ENCODE measurements around the gene DOP1A. TPM values are rescaled to one million over a fixed set of nuclear protein-coding genes. Genes with fewer than 3 reads are reported as not detected.

The DOP1A gene
- total RNA-seq, 1 experiment from 2014 or later: 24.4 TPM

GRCh38 chr6:83192456-83192855 lies 125.0 kb downstream of the DOP1A start:
- TF ChIP-seq, protein P1, sequence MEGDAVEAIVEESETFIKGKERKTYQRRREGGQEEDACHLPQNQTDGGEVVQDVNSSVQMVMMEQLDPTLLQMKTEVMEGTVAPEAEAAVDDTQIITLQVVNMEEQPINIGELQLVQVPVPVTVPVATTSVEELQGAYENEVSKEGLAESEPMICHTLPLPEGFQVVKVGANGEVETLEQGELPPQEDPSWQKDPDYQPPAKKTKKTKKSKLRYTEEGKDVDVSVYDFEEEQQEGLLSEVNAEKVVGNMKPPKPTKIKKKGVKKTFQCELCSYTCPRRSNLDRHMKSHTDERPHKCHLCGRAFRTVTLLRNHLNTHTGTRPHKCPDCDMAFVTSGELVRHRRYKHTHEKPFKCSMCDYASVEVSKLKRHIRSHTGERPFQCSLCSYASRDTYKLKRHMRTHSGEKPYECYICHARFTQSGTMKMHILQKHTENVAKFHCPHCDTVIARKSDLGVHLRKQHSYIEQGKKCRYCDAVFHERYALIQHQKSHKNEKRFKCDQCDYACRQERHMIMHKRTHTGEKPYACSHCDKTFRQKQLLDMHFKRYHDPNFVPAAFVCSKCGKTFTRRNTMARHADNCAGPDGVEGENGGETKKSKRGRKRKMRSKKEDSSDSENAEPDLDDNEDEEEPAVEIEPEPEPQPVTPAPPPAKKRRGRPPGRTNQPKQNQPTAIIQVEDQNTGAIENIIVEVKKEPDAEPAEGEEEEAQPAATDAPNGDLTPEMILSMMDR (IDR thresholded peaks at IDR 0.05; ENCODE audit: unreplicated experiment): no peak
- BruUV-seq (replicated peaks): no TSS peak
- DNase-seq: no peak
- Mint-ChIP-seq H3K36me3 (ENCODE audit: insufficient read depth, unreplicated experiment) (peaks cover 40% of the 10 kb centered on the region), H3K27ac (ENCODE audit: unreplicated experiment) (peak overlapping the region; percentile 94), H3K27me3 (ENCODE audit: unreplicated experiment) (no peaks in the 10 kb centered on the region), H3K4me1 (ENCODE audit: low read depth, unreplicated experiment) (no peaks in the 10 kb centered on the region), H3K9me3 (ENCODE audit: low read depth, unreplicated experiment) (no peaks in the 10 kb centered on the region), H3K4me3 (ENCODE audit: low read depth, unreplicated experiment) (peak overlapping the region; percentile 99)
- CTCF ChIA-PET: no interaction called here
- intact Hi-C loops (cut with micrococcal nuclease; ENCODE audit: unreplicated experiment): loop anchor here (5.0 kb wide), 2 partner anchors 120 to 945 kb away; partner anchors contain the start of gene IBTK

DNA sequence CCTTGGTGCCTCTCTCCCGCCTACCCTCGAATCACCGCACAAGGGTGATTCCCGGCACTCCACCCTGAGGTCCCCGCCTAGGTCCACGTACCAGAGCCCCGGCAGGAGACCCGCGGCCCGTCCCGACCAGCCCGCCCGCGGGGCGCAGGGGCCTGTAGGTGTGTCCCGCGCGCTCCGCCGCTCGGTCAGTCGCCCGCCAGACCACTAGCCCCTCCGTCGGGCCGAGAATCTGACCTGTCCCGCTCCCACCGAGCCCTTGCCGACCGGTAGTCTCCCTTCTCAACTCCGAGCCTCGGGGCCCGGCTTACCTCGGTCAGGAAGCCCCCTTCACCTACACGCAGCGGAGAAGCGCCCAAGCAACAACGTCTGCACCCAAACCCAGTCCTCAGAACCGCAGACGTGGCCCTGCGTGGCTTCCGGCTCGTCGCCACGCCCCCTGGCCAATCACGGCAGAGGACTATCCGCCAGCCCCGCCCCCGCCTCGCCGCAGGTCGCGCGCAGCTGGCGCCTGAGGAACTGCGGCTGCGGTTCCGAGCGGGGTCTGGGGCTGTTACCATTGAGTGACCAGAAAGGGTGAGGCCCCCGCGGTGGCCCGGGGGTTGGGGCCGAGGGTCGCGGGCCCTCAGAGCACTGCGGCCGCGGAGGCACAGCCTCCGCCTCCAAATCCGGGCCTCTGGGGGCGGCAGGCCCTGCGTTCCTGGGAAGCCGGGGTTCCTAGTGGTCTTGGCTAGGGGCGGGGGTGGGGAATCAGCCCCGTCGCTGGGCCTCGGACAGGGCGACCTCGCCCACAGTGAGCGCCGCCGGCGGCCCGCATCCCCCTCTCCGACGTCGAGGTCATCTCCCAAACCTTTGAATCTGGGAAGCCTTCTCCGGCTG lies 125.6 kb downstream of the DOP1A start, which contains the start of the genes PGM3 and RWDD2A:
PGM3 (minus strand) TSS at position 395 of the 876 bp plus-strand sequence. CDS start 2,253 bp downstream, outside the sequence.
RWDD2A (plus strand) TSS at position 487 of the 876 bp plus-strand sequence. CDS start 1,095 bp downstream, outside the sequence.
- DNase-seq: peak; percentile 91
- intact Hi-C loops (cut with micrococcal nuclease; ENCODE audit: unreplicated experiment): loop anchor here (5.0 kb wide), 2 partner anchors 121 to 946 kb away; partner anchors contain the start of gene IBTK
- no peaks in the 10 kb centered on the region for H3K27me3 Mint-ChIP-seq (ENCODE audit: unreplicated experiment)
- H3K27ac Mint-ChIP-seq (ENCODE audit: unreplicated experiment): peak within 1 kb of the TSS; percentile 94
- CTCF ChIA-PET: no interaction called here
- H3K9me3 Mint-ChIP-seq (ENCODE audit: low read depth, unreplicated experiment): no peaks in the 10 kb centered on the region
- H3K36me3 Mint-ChIP-seq (ENCODE audit: insufficient read depth, unreplicated experiment): peaks cover 40% of the 10 kb centered on the region
- TF ChIP-seq, protein P1 (IDR thresholded peaks at IDR 0.05; ENCODE audit: unreplicated experiment): no peak
- peak within 1 kb of the TSS; percentile 99 for H3K4me3 Mint-ChIP-seq (ENCODE audit: low read depth, unreplicated experiment)
- H3K4me1 Mint-ChIP-seq (ENCODE audit: low read depth, unreplicated experiment): no peaks in the 10 kb centered on the region
- BruUV-seq (replicated peaks): no TSS peak

GRCh38 chr6:83193747-83194566 lies 126.5 kb downstream of the DOP1A start:
- peaks cover 1% of the 10 kb centered on the region for H3K4me1 Mint-ChIP-seq (ENCODE audit: low read depth, unreplicated experiment)
- peaks cover 40% of the 10 kb centered on the region for H3K36me3 Mint-ChIP-seq (ENCODE audit: insufficient read depth, unreplicated experiment)
- TF ChIP-seq, protein P1 (IDR thresholded peaks at IDR 0.05; ENCODE audit: unreplicated experiment): no peak
- CTCF ChIA-PET: interaction anchor here (0.8 kb wide), 1 partner anchor 400 kb away, joined by 3 read pairs; no protein-coding TSS in a partner anchor
- peak; percentile 58 for DNase-seq
- intact Hi-C loops (cut with micrococcal nuclease; ENCODE audit: unreplicated experiment): loop anchor here (5.0 kb wide), 2 partner anchors 122 to 947 kb away; partner anchors contain the start of gene IBTK
- no peaks in the 10 kb centered on the region for H3K27me3 Mint-ChIP-seq (ENCODE audit: unreplicated experiment)
- no peaks in the 10 kb centered on the region for H3K9me3 Mint-ChIP-seq (ENCODE audit: low read depth, unreplicated experiment)
- BruUV-seq (replicated peaks): no TSS peak
- H3K27ac Mint-ChIP-seq (ENCODE audit: unreplicated experiment): peak overlapping the region; percentile 2
- H3K4me3 Mint-ChIP-seq (ENCODE audit: low read depth, unreplicated experiment): peak overlapping the region; percentile 99

GRCh38 chr6:83198486-83199172 lies 131.2 kb downstream of the DOP1A start:
- no peak for DNase-seq
- intact Hi-C loops (cut with micrococcal nuclease; ENCODE audit: unreplicated experiment): no loop called here
- no TSS peak for BruUV-seq (replicated peaks)
- H3K27me3 Mint-ChIP-seq (ENCODE audit: unreplicated experiment): no peaks in the 10 kb centered on the region
- no peaks in the 10 kb centered on the region for H3K9me3 Mint-ChIP-seq (ENCODE audit: low read depth, unreplicated experiment)
- H3K36me3 Mint-ChIP-seq (ENCODE audit: insufficient read depth, unreplicated experiment): peaks cover 9% of the 10 kb centered on the region
- H3K27ac Mint-ChIP-seq (ENCODE audit: unreplicated experiment): no peak overlapping the region
- H3K4me1 Mint-ChIP-seq (ENCODE audit: low read depth, unreplicated experiment): peaks cover 12% of the 10 kb centered on the region
- TF ChIP-seq, protein P1 (IDR thresholded peaks at IDR 0.05; ENCODE audit: unreplicated experiment): no peak
- H3K4me3 Mint-ChIP-seq (ENCODE audit: low read depth, unreplicated experiment): no peak overlapping the region
- CTCF ChIA-PET: no interaction called here
